K562 (cell line): ENCODE results near the gene TAF5L. TPM values are rescaled to one million over a fixed set of nuclear protein-coding genes. Genes with fewer than 3 reads are reported as not detected.

Experiments used
- HNRNPH1 ChIP-seq: fragments of 200-400 bp; formaldehyde crosslinking; optimal IDR thresholded peaks from 2 replicates; pipeline ENCODE3; 2017; ENCODE audit warnings: low read depth, mild to moderate bottlenecking, low read length, moderate library complexity
- KLF6 ChIP-seq: fragments of 250-450 bp; sonication (Bioruptor Pico); IDR thresholded peaks from 2 replicates; pipeline ENCODE4 v1.4.0; 2020; ENCODE audit warnings: mild to moderate bottlenecking, moderate library complexity, borderline replicate concordance
- NFE2L1 ChIP-seq: fragments of 450-650 bp; IDR thresholded peaks from 2 replicates; pipeline ENCODE4 v1.6.1; 2016; ENCODE audit warnings: missing genetic modification characterization, low read depth, mild to moderate bottlenecking, missing compliant biosample characterization, moderate library complexity, borderline replicate concordance
- PHF21A ChIP-seq: fragments of 450-650 bp; IDR thresholded peaks from 2 replicates; pipeline ENCODE4 v1.6.1; 2017; ENCODE audit warnings: low read depth, borderline replicate concordance
- POLR2AphosphoS2 ChIP-seq: IDR thresholded peaks from 2 replicates; pipeline ENCODE4 v1.6.1; 2012; ENCODE audit warnings: low read length, improper control_type of control experiment
- POLR2H ChIP-seq: IDR thresholded peaks from 2 replicates; pipeline ENCODE4 v1.6.1; 2016; ENCODE audit warnings: missing genetic modification characterization, low read depth, mild to moderate bottlenecking, control low read depth, missing compliant biosample characterization, moderate library complexity
- TEAD2 ChIP-seq: fragments of 450-650 bp; IDR thresholded peaks from 2 replicates; pipeline ENCODE4 v1.6.1; 2016; ENCODE audit warnings: missing genetic modification characterization, control low read depth, missing compliant biosample characterization
- THRAP3 ChIP-seq: fragments of 450-650 bp; IDR thresholded peaks from 2 replicates; pipeline ENCODE4 v1.6.1; 2016; ENCODE audit warnings: mild to moderate bottlenecking, inconsistent platforms, borderline replicate concordance
- WHSC1 ChIP-seq: IDR thresholded peaks from one replicate; pipeline ENCODE4 v1.6.1; 2012; ENCODE audit warnings: low read length, control low read depth, inconsistent platforms
- polyA plus RNA-seq, 8 experiments: library from polyadenylated mRNA; depleted of rRNA in 4 of 8; stranded (reverse) in 5 of 8; unstranded in 3 of 8; fragments of >200 nt; fragmentation: Nextera tagmentation in 2 of 8; fragmentation: Illumina TruSeq in 1 of 8; extraction: Ambion mirVana in 2 of 8; extraction: Trizol in 1 of 8; gene quantifications; 2 replicates each; pipeline versions ENCODE4 v1.2.1 to v1.2.3, GENCODE V29; 2011 to 2014; ENCODE audit warnings: inconsistent platforms in 1 of 8, missing spikeins in 1 of 8
- total RNA-seq, 7 experiments: library from RNA; depleted of rRNA in 6 of 7; stranded (reverse); fragments of >200 nt in 6 of 7; fragmentation: Illumina TruSeq in 2 of 7; extraction: Trizol in 2 of 7; gene quantifications; 2 replicates each; pipeline versions ENCODE4 v1.2.1 to v1.2.3, GENCODE V29; 2011 to 2021; ENCODE audit warnings: low replicate concordance in 1 of 7
- TF ChIP-seq, protein P1 (sequence below): sonication (generic); formaldehyde crosslinking; IDR thresholded peaks from 2 replicates; pipeline ENCODE4 v1.8.0; 2023; ENCODE audit warnings: mild to moderate bottlenecking, missing genetic modification reagents
- TF ChIP-seq, protein P2 (sequence below): fragments of 250-450 bp; sonication (Bioruptor Pico); IDR thresholded peaks from 2 replicates; pipeline ENCODE4 v1.5.0; 2020; ENCODE audit warnings: mild to moderate bottlenecking, borderline replicate concordance

TAF5L gene
- total and polyA plus RNA-seq, 9 of the 15 experiments (the other 6 are each of a cell fraction or from before 2014, with no cell fraction given) = 2.2 to 34.2 (median 23.3) TPM

- TF ChIP-seq NFE2L1 (tag) (no peak), THRAP3 (no peak), POLR2AphosphoS2 (no peak), PHF21A (no peak), POLR2H (no peak), WHSC1 (no peak), KLF6 (CRISPR knock-in tag) (no peak), HNRNPH1 (no peak), TEAD2 (tag) (no peak)
- TF ChIP-seq, protein P1, sequence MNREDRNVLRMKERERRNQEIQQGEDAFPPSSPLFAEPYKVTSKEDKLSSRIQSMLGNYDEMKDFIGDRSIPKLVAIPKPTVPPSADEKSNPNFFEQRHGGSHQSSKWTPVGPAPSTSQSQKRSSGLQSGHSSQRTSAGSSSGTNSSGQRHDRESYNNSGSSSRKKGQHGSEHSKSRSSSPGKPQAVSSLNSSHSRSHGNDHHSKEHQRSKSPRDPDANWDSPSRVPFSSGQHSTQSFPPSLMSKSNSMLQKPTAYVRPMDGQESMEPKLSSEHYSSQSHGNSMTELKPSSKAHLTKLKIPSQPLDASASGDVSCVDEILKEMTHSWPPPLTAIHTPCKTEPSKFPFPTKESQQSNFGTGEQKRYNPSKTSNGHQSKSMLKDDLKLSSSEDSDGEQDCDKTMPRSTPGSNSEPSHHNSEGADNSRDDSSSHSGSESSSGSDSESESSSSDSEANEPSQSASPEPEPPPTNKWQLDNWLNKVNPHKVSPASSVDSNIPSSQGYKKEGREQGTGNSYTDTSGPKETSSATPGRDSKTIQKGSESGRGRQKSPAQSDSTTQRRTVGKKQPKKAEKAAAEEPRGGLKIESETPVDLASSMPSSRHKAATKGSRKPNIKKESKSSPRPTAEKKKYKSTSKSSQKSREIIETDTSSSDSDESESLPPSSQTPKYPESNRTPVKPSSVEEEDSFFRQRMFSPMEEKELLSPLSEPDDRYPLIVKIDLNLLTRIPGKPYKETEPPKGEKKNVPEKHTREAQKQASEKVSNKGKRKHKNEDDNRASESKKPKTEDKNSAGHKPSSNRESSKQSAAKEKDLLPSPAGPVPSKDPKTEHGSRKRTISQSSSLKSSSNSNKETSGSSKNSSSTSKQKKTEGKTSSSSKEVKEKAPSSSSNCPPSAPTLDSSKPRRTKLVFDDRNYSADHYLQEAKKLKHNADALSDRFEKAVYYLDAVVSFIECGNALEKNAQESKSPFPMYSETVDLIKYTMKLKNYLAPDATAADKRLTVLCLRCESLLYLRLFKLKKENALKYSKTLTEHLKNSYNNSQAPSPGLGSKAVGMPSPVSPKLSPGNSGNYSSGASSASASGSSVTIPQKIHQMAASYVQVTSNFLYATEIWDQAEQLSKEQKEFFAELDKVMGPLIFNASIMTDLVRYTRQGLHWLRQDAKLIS (CRISPR knock-in tag) = 0 out of 2 replicates have a peak, but pooled peaks have one; percentile 41
- TF ChIP-seq, protein P2, sequence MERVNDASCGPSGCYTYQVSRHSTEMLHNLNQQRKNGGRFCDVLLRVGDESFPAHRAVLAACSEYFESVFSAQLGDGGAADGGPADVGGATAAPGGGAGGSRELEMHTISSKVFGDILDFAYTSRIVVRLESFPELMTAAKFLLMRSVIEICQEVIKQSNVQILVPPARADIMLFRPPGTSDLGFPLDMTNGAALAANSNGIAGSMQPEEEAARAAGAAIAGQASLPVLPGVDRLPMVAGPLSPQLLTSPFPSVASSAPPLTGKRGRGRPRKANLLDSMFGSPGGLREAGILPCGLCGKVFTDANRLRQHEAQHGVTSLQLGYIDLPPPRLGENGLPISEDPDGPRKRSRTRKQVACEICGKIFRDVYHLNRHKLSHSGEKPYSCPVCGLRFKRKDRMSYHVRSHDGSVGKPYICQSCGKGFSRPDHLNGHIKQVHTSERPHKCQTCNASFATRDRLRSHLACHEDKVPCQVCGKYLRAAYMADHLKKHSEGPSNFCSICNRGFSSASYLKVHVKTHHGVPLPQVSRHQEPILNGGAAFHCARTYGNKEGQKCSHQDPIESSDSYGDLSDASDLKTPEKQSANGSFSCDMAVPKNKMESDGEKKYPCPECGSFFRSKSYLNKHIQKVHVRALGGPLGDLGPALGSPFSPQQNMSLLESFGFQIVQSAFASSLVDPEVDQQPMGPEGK (CRISPR knock-in tag) = no peak
Observed at GRCh38 chr1:229557913-229558414, 68.0 kb downstream of the TAF5L start (continued).
